Lower lobe of right lung (tissue), 2 donors: ENCODE data around the gene LUC7L3. TPM values are rescaled to one million over a fixed set of nuclear protein-coding genes. Genes with fewer than 3 reads are reported as not detected.

Experiments
- ATAC-seq, 2 donors: fragments of 200-7000 bp; cut with Tn5 transposase; one replicate each; pipeline ENCODE4 v1.9.1; 2020 to 2022; ENCODE audit warnings: mild to moderate bottlenecking in 2 of 2, moderate library complexity in 2 of 2
- DNase-seq: peaks from one replicate; pipeline ENCODE4 v3.0.0-alpha.2; 2020
- H3K27ac ChIP-seq: fragments of 200-600 bp; one replicate; pipeline ENCODE4 v1.8.0; 2022
- H3K27me3 ChIP-seq: fragments of 200-600 bp; one replicate; pipeline ENCODE4 v1.8.0; 2022; ENCODE audit warnings: low read depth
- H3K36me3 ChIP-seq: fragments of 200-600 bp; one replicate; pipeline ENCODE4 v1.8.0; 2022; ENCODE audit warnings: mild to moderate bottlenecking
- H3K4me1 ChIP-seq: fragments of 200-600 bp; one replicate; pipeline ENCODE4 v1.8.0; 2022
- H3K4me3 ChIP-seq: fragments of 200-600 bp; one replicate; pipeline ENCODE4 v1.8.0; 2022; ENCODE audit warnings: mild to moderate bottlenecking
- H3K9me3 ChIP-seq: fragments of 200-600 bp; one replicate; pipeline ENCODE4 v1.8.0; 2022
- CTCF ChIP-seq: fragments of 200-600 bp; IDR thresholded peaks from one replicate; pipeline ENCODE4 v1.8.0; 2022; ENCODE audit warnings: antibody characterized with exemption, mild to moderate bottlenecking
- intact Hi-C: fragments of 100-400 bp; cut with DNase I; formaldehyde crosslinking; loops from one replicate; pipeline ENCODE4 v1.11.0; 2022
- total RNA-seq: library from RNA; stranded (reverse); fragmentation: NEBNext Ultra II Directional; extraction: Animal tissue kit (Norgen Biotek cat#: 25700); gene quantifications from one replicate; pipeline ENCODE4 v1.2.1, GENCODE V29; 2021
- donor health status: DM: no; HTN: yes; CAD: no; lungs with severe emphysema.

LUC7L3 gene
- total RNA-seq, 1 donor from 2014 or later = 106 TPM

- Histone ChIP-seq H3K9me3 (no peaks in the 10 kb centered on the region), H3K27me3 (peaks cover 7% of the 10 kb centered on the region), H3K27ac (no peak overlapping the region), H3K4me1 (peaks cover 22% of the 10 kb centered on the region), H3K36me3 (no peaks in the 10 kb centered on the region), H3K4me3 (no peak overlapping the region)
- intact Hi-C loops = no loop called here
- ATAC-seq (no peak), DNase-seq (no peak)
- no peak for TF ChIP-seq CTCF
Observed at GRCh38 chr17:50684612-50685333, 34.6 kb upstream of the LUC7L3 start.

- Histone ChIP-seq H3K27ac (no peak overlapping the region), H3K9me3 (no peaks in the 10 kb centered on the region), H3K36me3 (no peaks in the 10 kb centered on the region), H3K27me3 (peaks cover 7% of the 10 kb centered on the region), H3K4me1 (peaks cover 25% of the 10 kb centered on the region), H3K4me3 (no peak overlapping the region)
- no peak for DNase-seq
- no peak for ATAC-seq
- TF ChIP-seq CTCF = no peak
- intact Hi-C loops = no loop called here
Observed at GRCh38 chr17:50685334-50685665, 34.1 kb upstream of the LUC7L3 start.

- ATAC-seq (no peak), DNase-seq (no peak)
- H3K27ac ChIP-seq = no peak overlapping the region
- intact Hi-C loops = no loop called here
- no peaks in the 10 kb centered on the region for H3K36me3 ChIP-seq
- H3K4me3 ChIP-seq = no peak overlapping the region
- H3K9me3 ChIP-seq = no peaks in the 10 kb centered on the region
- peaks cover 31% of the 10 kb centered on the region for H3K4me1 ChIP-seq
- H3K27me3 ChIP-seq = peaks cover 7% of the 10 kb centered on the region
- no peak for TF ChIP-seq CTCF
Observed at GRCh38 chr17:50685691-50686493, 33.5 kb upstream of the LUC7L3 start.

- Histone ChIP-seq H3K9me3 (no peaks in the 10 kb centered on the region), H3K27ac (peak overlapping the region; percentile 41), H3K4me3 (no peak overlapping the region), H3K4me1 (peaks cover 38% of the 10 kb centered on the region), H3K36me3 (no peaks in the 10 kb centered on the region), H3K27me3 (peaks cover 7% of the 10 kb centered on the region)
- no peak for DNase-seq
- ATAC-seq = peak; percentile 63 to 73
- TF ChIP-seq CTCF = no peak
- intact Hi-C loops = no loop called here
Observed at GRCh38 chr17:50686494-50687199, 32.8 kb upstream of the LUC7L3 start.

- H3K36me3 ChIP-seq = peaks cover 7% of the 10 kb centered on the region
- intact Hi-C loops = no loop called here
- ATAC-seq (no peak), DNase-seq (no peak)
- H3K27me3 ChIP-seq = peaks cover 7% of the 10 kb centered on the region
- H3K9me3 ChIP-seq = no peaks in the 10 kb centered on the region
- H3K4me1 ChIP-seq = peaks cover 45% of the 10 kb centered on the region
- peak overlapping the region; percentile 41 for H3K27ac ChIP-seq
- H3K4me3 ChIP-seq = no peak overlapping the region
- TF ChIP-seq CTCF = no peak
Observed at GRCh38 chr17:50687200-50688066, 32.0 kb upstream of the LUC7L3 start.
